HG02759 (cell line): ENCODE data around the gene DBF4B.

ENCODE experiments used
- ATAC-seq: cut with Tn5 transposase; IDR thresholded peaks from one replicate; pipeline ENCODE4 v1.9.1; 2021; ENCODE audit warnings: mild to moderate bottlenecking, moderate library complexity; ENCODE audit not compliant: unreplicated experiment

The DBF4B gene

GRCh38 chr17:44796731-44797130 lies 88.3 kb downstream of the DBF4B start:
- ATAC-seq, result no peak

- no peak for ATAC-seq
Observed at GRCh38 chr17:44797802-44798201, 89.3 kb downstream of the DBF4B start.

GRCh38 chr17:44798356-44798755 lies 89.9 kb downstream of the DBF4B start:
- ATAC-seq, result no peak
